Superior temporal gyrus (tissue), 1 donor: ENCODE results near the gene ZNF581.
A peak's percentile ranks its signal among the peaks of the same experiment; 100 is the strongest.

Experiments used
- DNase-seq: peaks from one replicate; pipeline ENCODE4 v3.0.0-alpha.2; 2016; ENCODE audit errors: extremely low spot score

Gene ZNF581, protein sequence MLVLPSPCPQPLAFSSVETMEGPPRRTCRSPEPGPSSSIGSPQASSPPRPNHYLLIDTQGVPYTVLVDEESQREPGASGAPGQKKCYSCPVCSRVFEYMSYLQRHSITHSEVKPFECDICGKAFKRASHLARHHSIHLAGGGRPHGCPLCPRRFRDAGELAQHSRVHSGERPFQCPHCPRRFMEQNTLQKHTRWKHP

GRCh38 chr19:55643003-55643886 is at the start of gene ZNF581:
ZNF581 (plus strand) TSS chr19:55643649; CDS start chr19:55644572, 923 bp downstream.
- DNase-seq, result peak; percentile 67

DNA sequence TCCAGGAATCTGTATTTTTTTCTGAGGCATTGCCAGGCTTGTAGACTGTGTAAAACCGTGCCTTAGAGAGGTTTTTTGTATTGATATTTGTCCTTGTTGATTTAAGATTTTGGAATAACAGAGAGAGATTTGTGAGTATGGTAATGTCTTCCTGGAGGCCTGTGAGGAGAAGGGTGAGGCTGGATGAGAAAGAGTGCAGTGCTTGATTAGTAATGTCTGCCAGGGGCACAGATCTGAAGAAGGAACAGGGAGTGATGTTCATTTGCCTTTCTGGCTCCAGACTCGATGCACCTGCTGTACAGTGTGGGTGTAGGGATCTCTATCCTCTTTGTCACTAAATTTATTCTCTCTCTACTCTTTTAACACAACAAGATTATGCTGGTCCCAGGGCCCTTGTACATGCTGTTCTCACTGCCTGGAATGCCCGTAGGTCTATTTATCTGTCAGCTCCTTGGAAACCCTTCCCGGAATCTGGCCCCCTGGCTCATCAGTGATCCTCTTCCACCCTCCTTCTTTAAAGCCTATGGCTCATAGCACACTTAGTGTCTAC is 48.4 kb upstream of the ZNF581 start:
- no peak for DNase-seq

GRCh38 chr19:55596304-55596703 is 47.1 kb upstream of the ZNF581 start:
- DNase-seq, result no peak

DNA sequence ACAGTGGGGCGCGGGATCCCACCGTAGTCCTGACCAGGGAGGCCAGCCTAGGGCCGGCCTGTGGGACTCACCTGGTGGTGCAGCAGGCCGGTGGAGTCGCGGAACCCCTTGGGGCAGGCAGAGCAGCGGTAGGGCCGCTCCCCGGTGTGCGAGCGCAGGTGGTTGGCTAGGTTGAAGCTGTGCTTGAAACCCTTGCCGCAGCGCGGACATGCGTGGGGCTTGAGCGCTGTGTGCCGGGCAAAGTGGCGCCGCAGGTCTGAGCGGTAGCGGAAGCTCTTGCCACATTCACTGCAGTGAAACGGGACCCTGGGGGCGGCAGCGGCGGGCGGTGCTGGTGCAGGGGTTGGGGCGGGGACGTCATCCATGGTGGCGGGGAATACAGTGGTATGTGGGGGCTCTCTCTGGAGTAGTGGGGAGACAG is 45.9 kb upstream of the ZNF581 start:
- DNase-seq, result no peak

GRCh38 chr19:55598034-55598433 is 45.4 kb upstream of the ZNF581 start:
- DNase-seq, result no peak

DNA sequence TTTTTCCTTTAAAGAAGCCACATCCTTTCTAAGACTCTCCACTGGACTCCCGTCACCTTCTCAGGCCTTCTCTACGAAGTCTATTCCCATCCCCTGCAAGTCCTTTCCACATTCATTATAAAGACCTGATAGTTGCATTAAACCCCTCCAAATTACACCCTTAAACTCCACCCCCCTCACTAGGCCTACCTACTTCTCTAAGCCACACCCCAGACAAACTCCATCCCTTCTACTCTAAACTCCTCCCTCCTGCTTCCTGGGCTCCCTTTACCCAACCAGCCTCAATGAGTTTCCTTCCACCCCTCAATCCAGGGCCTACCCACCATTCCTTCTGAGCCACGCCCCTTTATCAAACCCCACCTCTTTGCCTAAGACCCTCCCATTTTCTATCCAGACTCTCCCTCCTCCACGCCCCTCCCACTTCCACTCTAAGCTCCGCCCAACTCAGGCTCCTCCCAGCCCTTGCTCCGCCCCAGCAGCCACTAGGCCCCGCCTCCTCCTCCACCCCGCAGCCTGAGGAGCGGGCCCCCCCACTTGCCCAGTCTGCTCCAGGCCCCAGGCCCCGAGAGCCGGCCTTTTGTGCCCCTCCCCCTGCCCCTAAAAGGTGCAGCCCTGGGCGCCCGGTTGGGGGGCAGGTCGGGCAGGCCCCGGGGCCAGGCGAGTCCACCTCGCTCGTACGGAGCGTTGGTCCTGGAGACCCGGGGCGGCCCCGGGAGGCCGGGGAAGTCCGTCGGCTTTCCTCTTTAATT is 44.6 kb upstream of the ZNF581 start:
- DNase-seq, result peak; percentile 86

DNA sequence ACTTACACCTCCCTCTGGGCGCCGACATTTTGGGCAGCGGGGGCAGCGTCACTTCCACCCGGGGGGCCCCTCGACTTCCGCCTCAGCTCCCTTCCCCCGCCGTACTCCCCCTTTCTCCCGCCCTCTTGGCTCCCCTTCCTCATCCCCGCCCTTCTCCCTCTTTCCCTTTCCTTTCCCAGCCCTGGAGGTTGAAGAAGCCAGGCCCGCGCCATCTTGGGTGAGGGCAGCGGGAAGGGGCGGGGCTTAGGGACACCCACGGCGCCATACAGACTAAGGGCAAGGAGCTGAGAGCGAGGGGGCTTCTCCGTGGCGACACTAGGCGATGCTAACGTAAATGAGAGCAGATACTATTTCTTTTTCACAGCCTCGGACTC is 44.0 kb upstream of the ZNF581 start, which contains the start of gene FIZ1:
Gene FIZ1, minus strand, starts transcription at position 50 of the 374 bp plus-strand sequence. CDS start 1,652 bp downstream, outside the sequence.
- DNase-seq, result peak; percentile 99

DNA sequence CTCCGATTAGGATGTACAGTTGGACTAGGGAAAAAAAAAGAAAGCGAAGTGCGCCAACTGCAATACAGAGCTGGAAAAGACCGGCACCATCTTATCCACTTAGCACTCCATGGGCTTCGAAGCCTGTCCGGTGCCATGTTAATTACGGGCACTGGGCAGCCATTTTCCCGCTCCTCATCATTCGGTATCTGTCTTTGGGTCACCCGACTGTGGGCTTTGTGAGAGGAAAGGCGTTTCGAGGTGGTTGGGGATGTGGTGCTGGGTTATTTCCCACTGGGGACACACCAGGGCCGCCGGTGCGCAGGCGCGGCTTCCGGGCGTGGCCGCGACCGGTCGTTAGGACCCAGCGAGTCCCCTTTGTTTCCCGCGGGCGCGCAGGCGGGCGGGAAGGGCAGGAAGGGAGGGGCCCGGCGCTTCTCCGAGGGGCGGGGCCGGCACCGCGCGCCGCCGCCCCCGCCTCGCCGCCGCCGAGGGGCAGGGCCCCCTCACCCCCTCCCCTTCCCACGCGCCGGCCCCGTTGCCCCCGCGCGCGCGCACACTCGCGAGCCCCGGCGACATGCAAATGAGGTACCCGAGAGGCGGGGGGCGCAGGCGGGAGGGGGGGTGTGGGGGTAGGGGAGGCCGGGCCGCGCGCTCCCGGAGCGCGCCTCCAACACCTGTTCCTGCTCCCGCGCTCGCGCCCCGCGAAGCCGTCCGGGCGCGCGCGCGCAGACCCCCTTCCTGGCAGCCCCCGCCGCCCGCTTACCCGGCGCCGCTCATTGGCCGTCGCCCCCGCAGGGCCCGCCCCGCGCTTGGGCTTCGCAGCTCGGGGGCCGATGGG is 43.4 kb upstream of the ZNF581 start, which contains the start of gene ZNF524:
Gene ZNF524, plus strand, starts transcription at position 447 of the 820 bp plus-strand sequence. CDS start 1,825 bp downstream, outside the sequence.
- DNase-seq, result peak; percentile 52

- DNase-seq, result no peak
These were observed 42.8 kb upstream of the ZNF581 start for GRCh38 chr19:55600662-55601028.

GRCh38 chr19:55601084-55601483 is 42.4 kb upstream of the ZNF581 start:
- DNase-seq, result no peak

- DNase-seq, result no peak
These were observed 41.1 kb upstream of the ZNF581 start for GRCh38 chr19:55602104-55603001.

DNA sequence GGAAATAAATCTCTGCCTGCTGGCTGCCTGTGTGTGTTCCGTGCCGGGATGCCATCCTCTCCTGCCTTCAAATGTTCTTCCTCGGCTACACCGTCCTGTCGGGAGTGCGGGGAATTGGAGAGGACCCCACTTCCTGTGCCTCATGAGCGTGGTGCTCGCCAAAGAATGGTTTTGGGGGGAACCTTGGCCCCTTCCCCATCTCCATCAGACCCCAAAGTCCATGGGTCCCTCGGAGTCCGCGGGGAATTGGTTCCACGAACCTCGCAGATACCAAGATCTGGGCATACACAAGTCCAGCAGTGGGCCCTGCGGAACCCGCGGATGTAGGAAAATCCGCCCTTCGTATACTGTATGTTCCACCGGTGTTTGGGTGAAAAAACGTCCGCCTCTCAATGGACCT is 40.3 kb upstream of the ZNF581 start:
- DNase-seq, result no peak

GRCh38 chr19:55603581-55604292 is 39.7 kb upstream of the ZNF581 start:
- DNase-seq, result no peak

- DNase-seq, result peak; percentile 93
These were observed 38.2 kb upstream of the ZNF581 start for GRCh38 chr19:55605207-55605636.

DNA sequence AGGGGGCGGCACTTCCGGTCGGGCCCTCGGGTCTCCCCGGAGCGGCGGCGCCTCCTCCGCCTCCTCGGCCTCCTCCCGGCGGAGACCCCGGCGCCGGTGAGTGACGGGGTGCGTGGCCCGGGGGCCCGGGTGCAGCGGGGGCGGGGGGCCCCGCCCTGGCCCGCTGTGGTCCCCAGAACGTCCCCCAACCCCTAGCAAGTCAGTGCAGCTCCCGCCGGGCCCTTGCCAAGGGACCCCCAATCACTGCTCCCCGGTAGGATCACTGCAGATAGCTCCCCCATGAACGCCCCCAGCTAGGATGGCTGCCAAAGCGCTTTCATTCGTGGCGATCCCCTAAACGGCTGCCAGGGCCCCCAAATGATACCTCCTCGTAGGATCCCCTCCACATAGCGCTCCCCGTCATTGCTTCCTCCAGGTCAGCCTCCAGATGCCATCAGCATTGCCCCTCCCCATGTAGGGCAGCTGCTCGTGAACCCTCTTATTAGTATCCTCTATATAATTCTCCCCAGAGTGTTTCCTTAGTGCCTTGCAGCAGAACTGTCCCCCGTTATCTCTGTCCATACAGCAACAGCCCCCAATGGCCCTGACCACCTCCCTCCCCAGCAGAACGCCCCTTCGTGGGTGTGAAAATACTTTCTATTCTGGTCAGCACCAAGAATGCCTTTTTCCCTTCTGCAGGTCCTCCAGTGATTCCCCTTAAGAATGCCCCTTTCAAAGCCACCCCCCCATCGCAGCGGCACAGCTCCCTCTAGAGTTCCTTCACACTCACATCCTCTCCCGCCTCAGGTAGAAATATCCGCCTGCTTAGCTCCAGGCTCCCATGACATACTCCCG is 37.6 kb upstream of the ZNF581 start, which contains the start of gene ZNF865:
Gene ZNF865, plus strand, starts transcription at position 11 of the 834 bp plus-strand sequence. CDS start 7,972 bp downstream, outside the sequence.
- peak; percentile 63 for DNase-seq

- DNase-seq, result no peak
These were observed 37.0 kb upstream of the ZNF581 start for GRCh38 chr19:55606471-55606787.

GRCh38 chr19:55606817-55607216 is 36.6 kb upstream of the ZNF581 start:
- DNase-seq, result no peak

- no peak for DNase-seq
These were observed 34.1 kb upstream of the ZNF581 start for GRCh38 chr19:55609326-55609725.
